Endometrial microvascular endothelial cells (primary cell): ENCODE data around the gene PGBD5. TPM values are rescaled to one million over a fixed set of nuclear protein-coding genes. Genes with fewer than 3 reads are reported as not detected.

Source experiments
- total RNA-seq: library from RNA; depleted of rRNA; stranded (reverse); fragments of >200 nt; gene quantifications from one replicate; pipeline ENCODE4 v1.2.3, GENCODE V29; 2015; ENCODE audit errors: inconsistent ontology term

The PGBD5 gene
- total RNA-seq, 1 donor from 2014 or later, result not detected

Other genes starting within 250 kb of the PGBD5 start
- 27.4 TPM for gene COG2, start 216.1 kb upstream of the PGBD5 start, total RNA-seq